Suprapubic skin (tissue), 4 donors: ENCODE results near the gene MAPRE3. TPM values are rescaled to one million over a fixed set of nuclear protein-coding genes. Genes with fewer than 3 reads are reported as not detected.

ENCODE experiments used
- DNase-seq, 2 donors: peaks; one replicate each; pipeline ENCODE4 v3.0.0-alpha.2; 2019; ENCODE audit warnings: low spot score in 2 of 2
- H3K27ac ChIP-seq: fragments of 200-600 bp; sonication (generic); one replicate; pipeline ENCODE4 v1.5.1; 2019
- H3K27me3 ChIP-seq: fragments of 200-600 bp; sonication (generic); one replicate; pipeline ENCODE4 v1.5.1; 2019
- H3K36me3 ChIP-seq: fragments of 200-600 bp; sonication (generic); one replicate; pipeline ENCODE4 v1.5.1; 2019
- H3K4me1 ChIP-seq: fragments of 200-600 bp; sonication (generic); one replicate; pipeline ENCODE4 v1.5.1; 2019
- H3K4me3 ChIP-seq: fragments of 200-600 bp; sonication (generic); one replicate; pipeline ENCODE4 v1.5.1; 2019; ENCODE audit warnings: mild to moderate bottlenecking
- H3K9me3 ChIP-seq: fragments of 200-600 bp; sonication (generic); one replicate; pipeline ENCODE4 v1.5.1; 2019
- EP300 ChIP-seq: sonication (generic); formaldehyde crosslinking; IDR thresholded peaks from one replicate; pipeline ENCODE4 v1.6.1; 2017; ENCODE audit warnings: antibody characterized with exemption
- POLR2A ChIP-seq, 2 donors: fragments of 450-650 bp; IDR thresholded peaks; one replicate each; pipeline ENCODE4 v1.6.1; 2017; ENCODE audit warnings: antibody characterized with exemption in 2 of 2, mild to moderate bottlenecking in 2 of 2, moderate library complexity in 2 of 2
- POLR2AphosphoS5 ChIP-seq, 3 donors: sonication (generic); formaldehyde crosslinking; IDR thresholded peaks; one replicate each; pipeline ENCODE4 v1.6.1; 2017; ENCODE audit warnings: antibody characterized with exemption in 3 of 3
- WGBS: methylation state at CpG from one replicate; pipeline ENCODE4 v1.1.5; 2018; 5-methylcytosine and 5-hydroxymethylcytosine counted together
- total RNA-seq, 4 donors: library from RNA; depleted of rRNA; stranded (reverse); fragments of >200 nt; gene quantifications; one replicate each; pipeline ENCODE4 v1.1.0, GENCODE V29; 2016
- TF ChIP-seq, protein P1 (sequence below), 2 donors: fragments of 200-600 bp in 1 of 2; fragments of 450-650 bp in 1 of 2; sonication (generic) in 1 of 2; IDR thresholded peaks; one replicate each; pipeline ENCODE4 v1.5.1; 2016 to 2019; ENCODE audit warnings: antibody characterized with exemption in 2 of 2, mild to moderate bottlenecking in 1 of 2, moderate library complexity in 1 of 2

The MAPRE3 gene
- total RNA-seq, 4 donors from 2014 or later, result 29.5 to 57.5 (median 34.0) TPM

GRCh38 chr2:27027211-27027651 is 56.8 kb downstream of the MAPRE3 start:
- WGBS, result 96% methylated on average over 7 of the region's 10 CpGs

GRCh38 chr2:27029051-27029450 is 58.6 kb downstream of the MAPRE3 start:
- Histone ChIP-seq H3K27ac (no peak overlapping the region), H3K36me3 (peaks cover 41% of the 10 kb centered on the region), H3K27me3 (no peaks in the 10 kb centered on the region), H3K9me3 (no peaks in the 10 kb centered on the region), H3K4me1 (peaks cover 14% of the 10 kb centered on the region), H3K4me3 (no peak overlapping the region)
- 96% methylated on average over 2 of the region's 2 CpGs for WGBS
- DNase-seq, result no peak
- TF ChIP-seq POLR2AphosphoS5 (IDR thresholded peaks at IDR 0.05) (no peak), EP300 (no peak), POLR2A (IDR thresholded peaks at IDR 0.05) (no peak)
- TF ChIP-seq, protein P1, sequence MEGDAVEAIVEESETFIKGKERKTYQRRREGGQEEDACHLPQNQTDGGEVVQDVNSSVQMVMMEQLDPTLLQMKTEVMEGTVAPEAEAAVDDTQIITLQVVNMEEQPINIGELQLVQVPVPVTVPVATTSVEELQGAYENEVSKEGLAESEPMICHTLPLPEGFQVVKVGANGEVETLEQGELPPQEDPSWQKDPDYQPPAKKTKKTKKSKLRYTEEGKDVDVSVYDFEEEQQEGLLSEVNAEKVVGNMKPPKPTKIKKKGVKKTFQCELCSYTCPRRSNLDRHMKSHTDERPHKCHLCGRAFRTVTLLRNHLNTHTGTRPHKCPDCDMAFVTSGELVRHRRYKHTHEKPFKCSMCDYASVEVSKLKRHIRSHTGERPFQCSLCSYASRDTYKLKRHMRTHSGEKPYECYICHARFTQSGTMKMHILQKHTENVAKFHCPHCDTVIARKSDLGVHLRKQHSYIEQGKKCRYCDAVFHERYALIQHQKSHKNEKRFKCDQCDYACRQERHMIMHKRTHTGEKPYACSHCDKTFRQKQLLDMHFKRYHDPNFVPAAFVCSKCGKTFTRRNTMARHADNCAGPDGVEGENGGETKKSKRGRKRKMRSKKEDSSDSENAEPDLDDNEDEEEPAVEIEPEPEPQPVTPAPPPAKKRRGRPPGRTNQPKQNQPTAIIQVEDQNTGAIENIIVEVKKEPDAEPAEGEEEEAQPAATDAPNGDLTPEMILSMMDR (IDR thresholded peaks at IDR 0.05), result no peak

More at GRCh38 chr2:27027211-27027651, 56.8 kb downstream of the MAPRE3 start:
- H3K27me3 ChIP-seq, result no peaks in the 10 kb centered on the region
- H3K27ac ChIP-seq, result no peak overlapping the region
- DNase-seq, result no peak
- no peak overlapping the region for H3K4me3 ChIP-seq
- H3K9me3 ChIP-seq, result no peaks in the 10 kb centered on the region
- H3K36me3 ChIP-seq, result peaks cover 55% of the 10 kb centered on the region
- TF ChIP-seq POLR2AphosphoS5 (IDR thresholded peaks at IDR 0.05) (no peak), EP300 (no peak), POLR2A (IDR thresholded peaks at IDR 0.05) (no peak)
- TF ChIP-seq, protein P1 (IDR thresholded peaks at IDR 0.05), result no peak
- H3K4me1 ChIP-seq, result peaks cover 3% of the 10 kb centered on the region

DNA sequence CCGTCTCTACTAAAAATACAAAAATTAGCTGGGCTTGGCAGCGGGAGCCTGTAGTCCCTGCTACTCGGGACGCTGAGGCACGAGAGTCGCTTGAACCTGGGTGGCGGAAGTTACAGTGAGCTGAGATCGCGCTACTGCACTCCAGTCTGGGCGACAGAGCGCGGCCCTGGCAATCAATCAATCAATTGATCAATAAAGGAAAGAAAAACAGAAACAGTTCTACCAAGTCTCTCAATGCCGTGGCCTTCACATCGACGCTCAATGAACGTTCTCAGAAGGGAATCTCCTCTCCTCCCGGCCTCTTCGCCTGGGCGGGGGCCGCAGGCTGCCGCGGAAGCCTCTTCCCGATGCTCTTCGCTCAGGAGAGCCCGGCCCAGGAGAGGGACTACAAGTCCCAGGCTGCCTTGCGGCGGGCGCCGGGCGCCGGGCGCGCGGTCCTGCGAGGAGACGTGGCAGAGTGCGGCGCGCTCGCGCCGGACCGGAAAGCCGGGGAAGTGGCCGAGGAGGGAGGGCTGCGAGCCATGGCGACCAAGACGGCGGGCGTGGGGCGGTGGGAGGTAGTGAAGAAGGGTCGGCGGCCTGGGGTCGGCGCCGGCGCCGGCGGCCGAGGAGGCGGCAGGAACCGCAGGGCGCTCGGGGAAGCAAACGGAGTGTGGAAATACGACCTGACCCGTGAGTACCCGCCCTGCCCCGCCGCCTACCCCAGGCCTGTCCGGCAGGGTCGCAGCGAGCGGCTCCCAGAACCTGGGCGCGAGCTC is 62.2 kb downstream of the MAPRE3 start, which contains the start of gene TMEM214:
Gene TMEM214, plus strand, starts transcription at position 471 of the 758 bp plus-strand sequence. Its CDS starts 51 bp downstream, at position 522.
- Histone ChIP-seq H3K4me1 (peaks cover 25% of the 10 kb centered on the region), H3K9me3 (no peaks in the 10 kb centered on the region), H3K27me3 (no peaks in the 10 kb centered on the region), H3K4me3 (peak within 1 kb of the TSS; percentile 65), H3K36me3 (peaks cover 35% of the 10 kb centered on the region), H3K27ac (peak within 1 kb of the TSS; percentile 72)
- TF ChIP-seq POLR2AphosphoS5 (IDR thresholded peaks at IDR 0.05) (peak in 2 of 3 donors; percentile 16 to 18), POLR2A (IDR thresholded peaks at IDR 0.05) (peak; percentile 56 to 59), EP300 (no peak)
- TF ChIP-seq, protein P1 (IDR thresholded peaks at IDR 0.05), result peak in 1 of 2 donors; percentile 10
- WGBS, result under 1% methylated on average over 48 of the region's 76 CpGs
- peak; percentile 90 to 94 for DNase-seq

DNA sequence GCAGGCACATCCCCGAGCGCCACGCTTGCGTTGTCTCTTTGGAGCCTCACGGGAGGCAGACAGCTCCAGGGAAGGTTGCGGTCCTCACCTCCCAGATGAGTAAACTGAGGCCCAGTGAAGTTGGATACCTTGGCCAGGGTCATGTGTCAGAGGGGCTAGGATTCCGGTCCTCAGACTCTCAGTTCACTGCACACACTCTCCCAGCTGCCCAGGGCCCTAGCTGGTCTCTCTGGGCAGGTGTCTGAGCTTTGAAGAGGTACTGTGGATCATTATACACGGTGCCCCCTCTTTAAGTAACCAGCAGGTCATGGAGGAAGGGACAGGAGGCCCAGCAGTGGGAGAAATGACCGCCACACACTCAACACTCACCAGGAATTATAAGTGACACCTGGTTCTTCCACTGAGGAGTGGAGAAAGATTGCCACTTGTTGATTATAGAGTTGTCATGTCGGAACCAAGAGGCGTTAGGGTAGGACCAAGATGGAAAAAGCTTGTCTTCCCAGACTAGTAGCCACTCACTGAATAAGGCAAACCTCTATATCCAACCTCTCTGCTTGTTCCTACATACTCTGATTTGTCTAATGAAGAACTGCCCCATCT is 62.9 kb downstream of the MAPRE3 start:
- TF ChIP-seq POLR2A (IDR thresholded peaks at IDR 0.05), result no peak
- no peak for TF ChIP-seq EP300
- TF ChIP-seq, protein P1 (IDR thresholded peaks at IDR 0.05), result no peak
- no peak for TF ChIP-seq POLR2AphosphoS5 (IDR thresholded peaks at IDR 0.05)
- WGBS, result 23% methylated on average over 5 of the region's 11 CpGs
- H3K4me3 ChIP-seq, result peak overlapping the region; percentile 65
- H3K27me3 ChIP-seq, result no peaks in the 10 kb centered on the region
- DNase-seq, result no peak
- peaks cover 25% of the 10 kb centered on the region for H3K4me1 ChIP-seq
- peak overlapping the region; percentile 72 for H3K27ac ChIP-seq
- H3K36me3 ChIP-seq, result peaks cover 40% of the 10 kb centered on the region
- H3K9me3 ChIP-seq, result no peaks in the 10 kb centered on the region

DNA sequence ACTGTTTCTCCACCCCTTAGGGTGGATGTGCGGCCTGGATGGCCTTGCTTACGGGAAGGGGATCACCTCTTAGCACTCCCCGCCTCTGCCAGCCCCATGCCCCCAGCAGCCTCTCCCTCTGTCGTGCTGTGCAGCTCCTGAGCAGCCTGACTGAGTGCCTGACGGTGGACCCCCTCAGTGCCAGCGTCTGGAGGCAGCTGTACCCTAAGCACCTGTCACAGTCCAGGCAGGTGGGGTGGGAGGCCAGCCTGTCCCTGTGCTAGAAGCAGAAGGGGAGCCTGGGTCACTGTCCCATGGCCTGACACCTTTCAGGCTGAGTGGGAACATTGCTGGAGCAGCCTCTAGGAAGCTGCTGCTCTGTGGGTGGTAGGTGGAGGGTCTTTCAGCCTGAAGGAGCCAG is 67.6 kb downstream of the MAPRE3 start:
- H3K9me3 ChIP-seq, result no peaks in the 10 kb centered on the region
- TF ChIP-seq, protein P1 (IDR thresholded peaks at IDR 0.05), result no peak
- TF ChIP-seq EP300 (no peak), POLR2AphosphoS5 (IDR thresholded peaks at IDR 0.05) (no peak), POLR2A (IDR thresholded peaks at IDR 0.05) (no peak)
- WGBS, result 72% methylated on average over 2 of the region's 6 CpGs
- no peak for DNase-seq
- H3K27ac ChIP-seq, result no peak overlapping the region
- peaks cover 20% of the 10 kb centered on the region for H3K4me1 ChIP-seq
- H3K27me3 ChIP-seq, result no peaks in the 10 kb centered on the region
- peaks cover 67% of the 10 kb centered on the region for H3K36me3 ChIP-seq
- no peak overlapping the region for H3K4me3 ChIP-seq
